Skeletal muscle satellite cell (primary cell): ENCODE measurements around the gene FYN.

Experiments used
- H3K27me3 ChIP-seq: 2 replicates; pipeline ENCODE4 v1.7.0; 2013; ENCODE audit warnings: low read length; ENCODE audit not compliant: control insufficient read depth, insufficient read depth
- H3K36me3 ChIP-seq: 2 replicates; pipeline ENCODE4 v1.7.0; 2013; ENCODE audit warnings: mild to moderate bottlenecking, control low read depth, low read length; ENCODE audit not compliant: insufficient read depth
- H3K4me1 ChIP-seq: 2 replicates; pipeline ENCODE4 v1.7.0; 2013; ENCODE audit warnings: low read length; ENCODE audit not compliant: control insufficient read depth, insufficient read depth
- H3K4me2 ChIP-seq: 2 replicates; pipeline ENCODE4 v1.7.0; 2013; ENCODE audit warnings: mild to moderate bottlenecking, low read length
- H3K4me3 ChIP-seq: 2 replicates; pipeline ENCODE4 v1.7.0; 2013; ENCODE audit warnings: low read length
- H3K9ac ChIP-seq: 2 replicates; pipeline ENCODE4 v1.7.0; 2013; ENCODE audit warnings: mild to moderate bottlenecking, low read depth, low read length, moderate library complexity
- H3K9me3 ChIP-seq: replicated peaks from 2 replicates; pipeline ENCODE4 v1.7.0; 2013; ENCODE audit warnings: mild to moderate bottlenecking, control low read depth, low read length

Gene FYN

GRCh38 chr6:111828809-111829208 lies 44.4 kb downstream of the FYN start:
- Histone ChIP-seq H3K9me3 (no peaks in the 10 kb centered on the region), H3K4me3 (no peak overlapping the region), H3K36me3 (peaks cover 5% of the 10 kb centered on the region), H3K27me3 (no peaks in the 10 kb centered on the region), H3K9ac (no peak overlapping the region), H3K4me1 (peaks cover 29% of the 10 kb centered on the region), H3K4me2 (no peak overlapping the region)

GRCh38 chr6:111825439-111826086 lies 47.7 kb downstream of the FYN start:
- Histone ChIP-seq H3K4me3 (no peak overlapping the region), H3K4me1 (peaks cover 42% of the 10 kb centered on the region), H3K36me3 (peaks cover 4% of the 10 kb centered on the region), H3K9me3 (no peaks in the 10 kb centered on the region), H3K27me3 (no peaks in the 10 kb centered on the region), H3K4me2 (no peak overlapping the region), H3K9ac (no peak overlapping the region)

- Histone ChIP-seq H3K36me3 (peaks cover 4% of the 10 kb centered on the region), H3K4me1 (peaks cover 36% of the 10 kb centered on the region), H3K4me3 (no peak overlapping the region), H3K9ac (no peak overlapping the region), H3K9me3 (no peaks in the 10 kb centered on the region), H3K27me3 (no peaks in the 10 kb centered on the region), H3K4me2 (peak overlapping the region; percentile 74)
Observed at GRCh38 chr6:111824608-111825337, 48.5 kb downstream of the FYN start.

- H3K36me3 ChIP-seq, result peaks cover 4% of the 10 kb centered on the region
- no peaks in the 10 kb centered on the region for H3K27me3 ChIP-seq
- H3K9me3 ChIP-seq, result no peaks in the 10 kb centered on the region
- peak overlapping the region; percentile 73 for H3K9ac ChIP-seq
- H3K4me3 ChIP-seq, result peak overlapping the region; percentile 42
- peaks cover 36% of the 10 kb centered on the region for H3K4me1 ChIP-seq
- peak overlapping the region; percentile 74 for H3K4me2 ChIP-seq
Observed at GRCh38 chr6:111823831-111824607, 49.2 kb downstream of the FYN start.

- H3K27me3 ChIP-seq, result no peaks in the 10 kb centered on the region
- peaks cover 44% of the 10 kb centered on the region for H3K4me1 ChIP-seq
- peaks cover 3% of the 10 kb centered on the region for H3K36me3 ChIP-seq
- H3K4me2 ChIP-seq, result peak overlapping the region; percentile 74
- H3K9ac ChIP-seq, result peak overlapping the region; percentile 73
- H3K4me3 ChIP-seq, result peak overlapping the region; percentile 42
- no peaks in the 10 kb centered on the region for H3K9me3 ChIP-seq
Observed at GRCh38 chr6:111823012-111823411, 50.2 kb downstream of the FYN start.

- Histone ChIP-seq H3K27me3 (no peaks in the 10 kb centered on the region), H3K36me3 (no peaks in the 10 kb centered on the region), H3K4me3 (no peak overlapping the region), H3K4me2 (no peak overlapping the region), H3K9ac (no peak overlapping the region), H3K4me1 (peaks cover 26% of the 10 kb centered on the region), H3K9me3 (no peaks in the 10 kb centered on the region)
Observed at GRCh38 chr6:111819458-111819857, 53.8 kb downstream of the FYN start.

- Histone ChIP-seq H3K4me2 (no peak overlapping the region), H3K36me3 (peaks cover 2% of the 10 kb centered on the region), H3K4me3 (no peak overlapping the region), H3K9me3 (no peaks in the 10 kb centered on the region), H3K27me3 (no peaks in the 10 kb centered on the region), H3K9ac (no peak overlapping the region), H3K4me1 (peaks cover 24% of the 10 kb centered on the region)
Observed at GRCh38 chr6:111818539-111819226, 54.6 kb downstream of the FYN start.

- Histone ChIP-seq H3K4me1 (peaks cover 24% of the 10 kb centered on the region), H3K9me3 (no peaks in the 10 kb centered on the region), H3K4me2 (no peak overlapping the region), H3K4me3 (no peak overlapping the region), H3K9ac (no peak overlapping the region), H3K36me3 (peaks cover 11% of the 10 kb centered on the region), H3K27me3 (no peaks in the 10 kb centered on the region)
Observed at GRCh38 chr6:111817451-111818120, 55.7 kb downstream of the FYN start.

GRCh38 chr6:111813677-111814310 lies 59.5 kb downstream of the FYN start:
- Histone ChIP-seq H3K27me3 (no peaks in the 10 kb centered on the region), H3K4me1 (peaks cover 30% of the 10 kb centered on the region)

GRCh38 chr6:111813237-111813636 lies 60.0 kb downstream of the FYN start:
- H3K4me2 ChIP-seq, result peak overlapping the region; percentile 31
- no peak overlapping the region for H3K9ac ChIP-seq
- H3K4me1 ChIP-seq, result peaks cover 24% of the 10 kb centered on the region
- H3K9me3 ChIP-seq, result no peaks in the 10 kb centered on the region
- H3K36me3 ChIP-seq, result peaks cover 24% of the 10 kb centered on the region
- H3K4me3 ChIP-seq, result no peak overlapping the region
- H3K27me3 ChIP-seq, result no peaks in the 10 kb centered on the region

More at GRCh38 chr6:111813677-111814310, 59.5 kb downstream of the FYN start:
- H3K36me3 ChIP-seq, result peaks cover 19% of the 10 kb centered on the region
- no peaks in the 10 kb centered on the region for H3K9me3 ChIP-seq
- H3K4me3 ChIP-seq, result no peak overlapping the region
- H3K4me2 ChIP-seq, result peak overlapping the region; percentile 31
- no peak overlapping the region for H3K9ac ChIP-seq
